ENCODE measurements around the gene HCCS.

DNA sequence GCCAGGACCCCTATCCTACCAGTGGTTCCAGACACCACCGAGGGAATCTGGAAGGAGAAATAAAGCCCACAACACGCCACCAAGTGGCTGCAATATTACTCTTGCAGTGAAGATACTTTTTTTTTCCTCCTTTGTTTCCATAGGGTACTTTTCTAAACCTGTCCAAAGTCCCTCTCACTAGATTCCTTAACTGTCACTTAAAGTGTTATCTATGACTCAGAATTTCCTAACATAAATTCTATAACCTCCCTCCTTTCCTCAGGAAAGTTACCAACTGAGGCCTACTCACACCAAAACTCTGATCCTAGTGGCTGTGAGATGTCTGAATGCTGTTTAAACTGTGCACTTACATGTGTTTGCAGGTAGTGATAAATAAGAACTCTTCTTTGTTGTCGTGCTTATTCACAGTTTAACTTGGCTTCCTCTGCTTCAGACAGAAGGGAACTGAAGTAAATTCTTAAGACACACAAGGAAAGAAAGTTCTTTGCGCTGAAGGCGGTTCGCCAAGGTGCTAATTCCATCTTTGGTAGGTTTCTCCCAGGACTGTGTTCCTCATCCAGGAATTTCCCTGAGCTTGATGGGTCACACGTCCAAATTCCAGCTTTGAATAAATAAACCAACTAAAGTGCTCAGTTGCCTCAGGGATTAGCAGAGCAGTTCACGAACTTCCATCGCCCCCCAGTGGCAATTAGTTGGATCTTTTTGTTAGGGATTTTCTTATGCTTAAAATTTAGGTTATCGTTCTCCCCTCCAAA, 10.7 kb upstream of the HCCS start:
- TF ChIP-seq CTCF (IDR thresholded peaks at IDR 0.05 in 8 of 11, conservative IDR thresholded peaks at IDR 0.05 in 3 of 11), result peak in 1 of 11 experiments; percentile 5
- TF ChIP-seq POLR2A (IDR thresholded peaks at IDR 0.05), result no peak
- TF ChIP-seq POLR2AphosphoS5 (IDR thresholded peaks at IDR 0.05), result no peak
